Lower leg skin (tissue), 3 donors: Measurements from ENCODE around the gene PPEF2.

ENCODE experiments used
- CTCF ChIP-seq, 3 donors: fragments of 450-650 bp; IDR thresholded peaks; one replicate each; pipeline ENCODE4 v1.5.1; 2016; ENCODE audit warnings: antibody characterized with exemption in 3 of 3, mild to moderate bottlenecking in 3 of 3, moderate library complexity in 2 of 3
- POLR2A ChIP-seq, 2 donors: fragments of 450-650 bp; IDR thresholded peaks; one replicate each; pipeline ENCODE4 v1.6.1; 2016 to 2017; ENCODE audit warnings: antibody characterized with exemption in 2 of 2, mild to moderate bottlenecking in 1 of 2, moderate library complexity in 1 of 2

GRCh38 chr4:75921910-75922309 lies 19.7 kb upstream of the PPEF2 start:
- TF ChIP-seq CTCF (IDR thresholded peaks at IDR 0.05): no peak
- TF ChIP-seq POLR2A (IDR thresholded peaks at IDR 0.05): no peak
